IPS-20b (cell line): ENCODE measurements around the gene PNPLA5.

Source experiments
- H3K27ac ChIP-seq: one replicate; pipeline ENCODE4 v1.5.1; 2013; ENCODE audit warnings: low read length
- H3K27me3 ChIP-seq: 2 replicates; pipeline ENCODE4 v1.6.1; 2013; ENCODE audit warnings: mild to moderate bottlenecking, low read length, inconsistent platforms; ENCODE audit not compliant: insufficient read depth
- H3K36me3 ChIP-seq: 2 replicates; pipeline ENCODE4 v1.6.1; 2013; ENCODE audit warnings: low read depth, mild to moderate bottlenecking, inconsistent platforms, low read length, moderate library complexity; ENCODE audit not compliant: insufficient read depth
- H3K4me1 ChIP-seq: 2 replicates; pipeline ENCODE4 v1.6.1; 2013; ENCODE audit warnings: mild to moderate bottlenecking, control low read depth, inconsistent platforms, low read length, moderate library complexity; ENCODE audit not compliant: insufficient read depth
- H3K4me3 ChIP-seq: 2 replicates; pipeline ENCODE4 v1.5.1; 2013; ENCODE audit warnings: mild to moderate bottlenecking, low read length, inconsistent platforms
- H3K9ac ChIP-seq: 2 replicates; pipeline ENCODE4 v1.6.1; 2013; ENCODE audit warnings: low read depth, mild to moderate bottlenecking, inconsistent platforms, low read length, moderate library complexity
- H3K9me3 ChIP-seq: 2 replicates; pipeline ENCODE4 v1.6.1; 2013; ENCODE audit warnings: mild to moderate bottlenecking, low read depth, low read length, inconsistent platforms; ENCODE audit not compliant: insufficient read depth

PNPLA5 gene

GRCh38 chr22:43830931-43831560 is 60.8 kb downstream of the PNPLA5 start:
- Histone ChIP-seq H3K4me1 (no peaks in the 10 kb centered on the region; the same call in 1 of the 2 replicates), H3K27ac (no peak overlapping the region), H3K9me3 (no peaks in the 10 kb centered on the region), H3K36me3 (peaks cover 32% of the 10 kb centered on the region), H3K9ac (no peak overlapping the region), H3K4me3 (no peak overlapping the region), H3K27me3 (no peaks in the 10 kb centered on the region)

DNA sequence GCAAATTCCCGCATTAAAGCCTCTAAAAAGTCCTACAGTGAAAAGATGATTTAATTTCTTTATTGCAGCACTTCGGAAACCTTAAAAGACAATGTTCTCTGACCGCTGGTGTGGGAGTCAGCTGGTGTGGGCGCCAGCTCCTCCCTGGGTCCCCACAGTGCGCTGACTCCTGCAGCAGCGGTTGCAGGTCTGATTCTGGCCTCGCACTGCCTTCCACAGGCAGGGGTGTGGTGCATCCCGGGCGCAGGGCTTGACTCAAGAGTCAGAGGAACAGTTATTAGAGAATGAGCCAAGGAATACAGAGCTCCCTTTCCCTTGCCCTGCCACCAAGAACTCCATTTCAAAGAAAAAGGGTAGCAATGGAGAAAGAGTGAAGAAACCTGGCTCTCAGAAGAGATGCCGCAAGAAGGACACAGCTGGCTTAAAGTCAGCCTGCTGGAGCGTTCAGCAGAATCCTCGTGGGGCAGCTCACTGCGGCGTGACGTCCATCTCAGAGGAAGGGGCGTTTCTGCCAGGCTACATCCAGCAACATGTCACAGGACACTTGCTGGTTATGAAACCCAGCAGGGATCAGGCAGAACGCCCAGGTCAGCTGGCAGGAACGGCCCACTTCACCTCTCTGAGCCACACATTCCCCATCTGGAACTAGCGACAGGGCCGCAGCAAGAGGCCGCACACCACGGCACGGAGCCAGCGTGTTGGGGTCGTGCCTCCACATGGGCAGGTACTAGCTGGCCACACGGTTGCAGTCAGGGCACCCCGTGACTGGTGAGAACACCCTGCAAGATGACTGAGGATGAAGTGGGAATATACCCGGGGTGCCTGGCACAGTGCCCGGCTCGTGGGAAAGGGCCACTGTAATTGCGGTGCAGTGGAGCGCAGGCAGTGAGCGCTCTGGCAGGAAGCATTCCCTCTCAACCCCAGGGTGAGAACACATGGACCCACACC is 61.6 kb downstream of the PNPLA5 start:
- Histone ChIP-seq H3K4me1 (peaks cover 5% of the 10 kb centered on the region; the same call in 1 of the 2 replicates), H3K27ac (no peak overlapping the region), H3K9ac (no peak overlapping the region), H3K36me3 (peaks cover 36% of the 10 kb centered on the region), H3K4me3 (no peak overlapping the region), H3K27me3 (no peaks in the 10 kb centered on the region), H3K9me3 (no peaks in the 10 kb centered on the region)
